Type B pancreatic cell (in vitro differentiated cells): ENCODE data around the gene ZCCHC9. TPM values are rescaled to one million over a fixed set of nuclear protein-coding genes. Genes with fewer than 3 reads are reported as not detected.
A peak's percentile ranks its signal among the peaks of the same experiment; 100 is the strongest.

Experiments used
- DNase-seq: peaks from one replicate; pipeline ENCODE4 v3.0.0; 2021; ENCODE audit warnings: mixed read lengths; ENCODE audit not compliant: unreplicated experiment; ENCODE audit errors: extremely low spot score
- H3K27ac Mint-ChIP-seq: 2 replicates; pipeline ENCODE4 v1.8.0; 2021; ENCODE audit warnings: mild to moderate bottlenecking, mixed read lengths
- H3K27me3 Mint-ChIP-seq: 2 replicates; pipeline ENCODE4 v1.8.0; 2021; ENCODE audit warnings: mixed read lengths
- H3K36me3 Mint-ChIP-seq: 2 replicates; pipeline ENCODE4 v1.8.0; 2021; ENCODE audit warnings: mixed read lengths
- H3K4me1 Mint-ChIP-seq: one replicate; pipeline ENCODE4 v1.8.0; 2021; ENCODE audit warnings: mixed read lengths; ENCODE audit not compliant: unreplicated experiment
- H3K4me3 Mint-ChIP-seq: 2 replicates; pipeline ENCODE4 v1.8.0; 2021; ENCODE audit warnings: mild to moderate bottlenecking, mixed read lengths
- H3K9me3 Mint-ChIP-seq: 2 replicates; pipeline ENCODE4 v1.8.0; 2021; ENCODE audit warnings: mixed read lengths
- long read RNA-seq: library from polyadenylated mRNA; unstranded; transcript quantifications from one replicate; pipeline ENCODE4 v2.0.0, GENCODE V29; 2020
- total RNA-seq: library from RNA; stranded (reverse); gene quantifications from 2 replicates; pipeline ENCODE4 v1.2.1, GENCODE V29; 2021; ENCODE audit warnings: low replicate concordance
- TF ChIP-seq, protein P1 (sequence below): fragments of 200-600 bp; sonication (generic); conservative IDR thresholded peaks from 2 replicates; pipeline ENCODE4 v1.5.0; 2021; ENCODE audit warnings: antibody characterized with exemption, mild to moderate bottlenecking

Gene ZCCHC9
- 33.9 and 37.5 TPM in 2 replicates for total RNA-seq
- long read RNA-seq, full-length matches to known transcripts, result 37 of 42 reads
- long read RNA-seq, partial matches to known transcripts, result 3 of 42 reads
- long read RNA-seq, other reads (novel, unspliced or antisense), result 2 of 42 reads

GRCh38 chr5:81301271-81302015 lies at the start of gene ZCCHC9:
TSS of gene ZCCHC9 (plus strand) at chr5:81301587. CDS start at chr5:81304758, 3,171 bp downstream.
- H3K36me3 Mint-ChIP-seq, result no peaks in the 10 kb centered on the region
- peak; percentile 91 for DNase-seq
- peaks cover 14% of the 10 kb centered on the region for H3K4me1 Mint-ChIP-seq
- no peaks in the 10 kb centered on the region for H3K9me3 Mint-ChIP-seq
- peak within 1 kb of the TSS; percentile 96 for H3K27ac Mint-ChIP-seq
- H3K4me3 Mint-ChIP-seq, result peak within 1 kb of the TSS; percentile 98
- no peaks in the 10 kb centered on the region for H3K27me3 Mint-ChIP-seq
- TF ChIP-seq, protein P1, sequence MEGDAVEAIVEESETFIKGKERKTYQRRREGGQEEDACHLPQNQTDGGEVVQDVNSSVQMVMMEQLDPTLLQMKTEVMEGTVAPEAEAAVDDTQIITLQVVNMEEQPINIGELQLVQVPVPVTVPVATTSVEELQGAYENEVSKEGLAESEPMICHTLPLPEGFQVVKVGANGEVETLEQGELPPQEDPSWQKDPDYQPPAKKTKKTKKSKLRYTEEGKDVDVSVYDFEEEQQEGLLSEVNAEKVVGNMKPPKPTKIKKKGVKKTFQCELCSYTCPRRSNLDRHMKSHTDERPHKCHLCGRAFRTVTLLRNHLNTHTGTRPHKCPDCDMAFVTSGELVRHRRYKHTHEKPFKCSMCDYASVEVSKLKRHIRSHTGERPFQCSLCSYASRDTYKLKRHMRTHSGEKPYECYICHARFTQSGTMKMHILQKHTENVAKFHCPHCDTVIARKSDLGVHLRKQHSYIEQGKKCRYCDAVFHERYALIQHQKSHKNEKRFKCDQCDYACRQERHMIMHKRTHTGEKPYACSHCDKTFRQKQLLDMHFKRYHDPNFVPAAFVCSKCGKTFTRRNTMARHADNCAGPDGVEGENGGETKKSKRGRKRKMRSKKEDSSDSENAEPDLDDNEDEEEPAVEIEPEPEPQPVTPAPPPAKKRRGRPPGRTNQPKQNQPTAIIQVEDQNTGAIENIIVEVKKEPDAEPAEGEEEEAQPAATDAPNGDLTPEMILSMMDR, result peak; percentile 16

DNA sequence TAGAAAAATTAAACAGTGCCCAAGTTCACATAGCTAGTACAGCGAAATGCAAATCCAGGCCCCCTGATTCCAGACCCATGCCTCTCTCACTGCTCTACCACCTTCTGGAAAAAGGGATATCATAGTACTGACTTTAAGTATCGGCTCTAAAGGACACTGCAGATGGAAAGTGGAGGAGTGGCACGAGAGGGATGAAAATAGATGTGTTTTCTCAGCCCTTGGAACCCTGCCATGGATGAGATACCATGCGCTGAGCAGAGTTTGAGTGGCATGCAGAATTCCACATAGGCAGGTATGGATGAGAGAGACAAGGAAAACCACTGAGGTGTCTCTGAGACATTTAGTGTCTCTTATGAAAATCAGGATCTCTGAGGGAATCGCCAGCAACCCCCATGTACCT lies 49.5 kb upstream of the ZCCHC9 start:
- no peak overlapping the region for H3K4me3 Mint-ChIP-seq
- H3K36me3 Mint-ChIP-seq, result peaks cover 22% of the 10 kb centered on the region
- H3K27me3 Mint-ChIP-seq, result no peaks in the 10 kb centered on the region
- no peak for DNase-seq
- peaks cover 6% of the 10 kb centered on the region for H3K4me1 Mint-ChIP-seq
- no peaks in the 10 kb centered on the region for H3K9me3 Mint-ChIP-seq
- TF ChIP-seq, protein P1, result no peak
- no peak overlapping the region for H3K27ac Mint-ChIP-seq

- Mint-ChIP-seq H3K27ac (no peak overlapping the region), H3K36me3 (peaks cover 22% of the 10 kb centered on the region), H3K9me3 (no peaks in the 10 kb centered on the region), H3K27me3 (no peaks in the 10 kb centered on the region), H3K4me3 (no peak overlapping the region), H3K4me1 (no peaks in the 10 kb centered on the region)
- DNase-seq, result no peak
- TF ChIP-seq, protein P1, result no peak
Observed at GRCh38 chr5:81252904-81253303, 48.5 kb upstream of the ZCCHC9 start.

- H3K9me3 Mint-ChIP-seq, result no peaks in the 10 kb centered on the region
- H3K4me1 Mint-ChIP-seq, result no peaks in the 10 kb centered on the region
- no peak for DNase-seq
- H3K4me3 Mint-ChIP-seq, result no peak overlapping the region
- peaks cover 22% of the 10 kb centered on the region for H3K36me3 Mint-ChIP-seq
- no peak overlapping the region for H3K27ac Mint-ChIP-seq
- no peaks in the 10 kb centered on the region for H3K27me3 Mint-ChIP-seq
- TF ChIP-seq, protein P1, result no peak
Observed at GRCh38 chr5:81253875-81254274, 47.5 kb upstream of the ZCCHC9 start.

GRCh38 chr5:81254886-81255559 lies 46.4 kb upstream of the ZCCHC9 start:
- Mint-ChIP-seq H3K27ac (no peak overlapping the region), H3K27me3 (no peaks in the 10 kb centered on the region), H3K9me3 (peaks cover 6% of the 10 kb centered on the region), H3K36me3 (peaks cover 25% of the 10 kb centered on the region), H3K4me3 (no peak overlapping the region), H3K4me1 (no peaks in the 10 kb centered on the region)
- DNase-seq, result no peak
- TF ChIP-seq, protein P1, result no peak
